Activated CD8-positive, alpha-beta T cell treated with anti-CD3 and anti-CD28 coated beads for 36 hours (primary cell): ENCODE results near the gene UNC13B. TPM values are rescaled to one million over a fixed set of nuclear protein-coding genes. Genes with fewer than 3 reads are reported as not detected.
"Not testable (repeated sequence)": the region's sequence is repeated elsewhere in the genome, so short reads cannot be mapped to it uniquely, and the experiment has no call there.

Experiments
- ATAC-seq: fragments of 200-7000 bp; cut with Tn5 transposase; one replicate; pipeline ENCODE4 v1.10.0; 2021; ENCODE audit warnings: mild to moderate bottlenecking, moderate library complexity
- CTCF ChIA-PET: fragments of 350-600 bp; sonication (Branson Sonifier 250); formaldehyde crosslinking; loops from one replicate; lab custom pipeline; 2021; ENCODE audit warnings: antibody characterized with exemption; lab: Charles Lee
- POLR2A ChIA-PET: fragments of 350-600 bp; sonication (Branson Sonifier 250); formaldehyde crosslinking; loops from one replicate; lab custom pipeline; 2021; ENCODE audit warnings: antibody characterized with exemption; lab: Charles Lee
- DNase-seq: peaks from one replicate; pipeline ENCODE4 v3.0.0-alpha.2; 2020
- H3K27ac Mint-ChIP-seq: one replicate; pipeline ENCODE4 v1.8.0; 2021; ENCODE audit warnings: mild to moderate bottlenecking, mixed read lengths
- H3K27me3 Mint-ChIP-seq: one replicate; pipeline ENCODE4 v1.8.0; 2021; ENCODE audit warnings: mixed read lengths
- H3K36me3 Mint-ChIP-seq: one replicate; pipeline ENCODE4 v1.8.0; 2021; ENCODE audit warnings: low read depth, mixed read lengths
- H3K4me1 Mint-ChIP-seq: one replicate; pipeline ENCODE4 v1.8.0; 2021; ENCODE audit warnings: low read depth, mixed read lengths
- H3K4me3 Mint-ChIP-seq: one replicate; pipeline ENCODE4 v1.8.0; 2021; ENCODE audit warnings: mild to moderate bottlenecking, moderate library complexity, mixed read lengths
- H3K9me3 Mint-ChIP-seq: one replicate; pipeline ENCODE4 v1.8.0; 2021; ENCODE audit warnings: mixed read lengths
- CTCF ChIP-seq: fragments of 200-600 bp; IDR thresholded peaks from one replicate; pipeline ENCODE4 v1.8.0; 2022; ENCODE audit warnings: antibody characterized with exemption, mild to moderate bottlenecking
- intact Hi-C: fragments of 100-400 bp; cut with micrococcal nuclease; formaldehyde crosslinking; loops from one replicate; pipeline ENCODE4 v1.10.0; 2022
- total RNA-seq, 2 experiments: library from RNA; stranded (reverse); gene quantifications; one replicate each; pipeline ENCODE4 v1.2.3, GENCODE V29; 2021

UNC13B gene
- total RNA-seq, 2 experiments from 2014 or later: 1.3 to 1.9 TPM

- Mint-ChIP-seq H3K4me3 (no peak overlapping the region), H3K27me3 (no peaks in the 10 kb centered on the region), H3K36me3 (no peaks in the 10 kb centered on the region), H3K27ac (no peak overlapping the region), H3K4me1 (no peaks in the 10 kb centered on the region), H3K9me3 (no peaks in the 10 kb centered on the region)
- CTCF ChIA-PET: interaction anchor here (0.8 to 1.2 kb wide), 3 partner anchors 8 to 417 kb away, joined by 3 read pairs; no protein-coding TSS in a partner anchor
- TF ChIP-seq CTCF: no peak
- POLR2A ChIA-PET: no interaction called here
- intact Hi-C loops: no loop called here
- DNase-seq (no peak), ATAC-seq (no peak)
These were observed 25.8 kb upstream of the UNC13B start for GRCh38 chr9:35135988-35136387.

DNA sequence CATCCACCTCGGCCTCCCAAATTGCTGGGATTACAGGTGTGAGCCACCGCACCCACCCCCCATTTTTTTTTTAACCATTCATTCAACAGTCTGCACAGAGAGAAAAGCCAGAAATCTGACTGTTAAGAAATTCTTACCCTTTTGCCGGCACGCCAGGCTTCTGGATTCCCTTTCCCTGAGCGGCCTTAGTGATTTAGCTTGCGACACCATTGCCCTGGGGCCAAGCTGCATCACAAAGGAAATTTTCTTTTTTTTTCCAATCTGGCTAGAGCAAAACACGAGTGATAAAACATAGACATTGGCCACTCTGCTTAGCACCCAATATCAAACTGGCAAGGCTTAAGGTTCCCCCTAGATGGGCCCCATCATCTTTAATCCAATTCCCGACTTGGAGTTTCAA, 24.9 kb upstream of the UNC13B start:
- no peaks in the 10 kb centered on the region for H3K27me3 Mint-ChIP-seq
- TF ChIP-seq CTCF: no peak
- H3K4me3 Mint-ChIP-seq: no peak overlapping the region
- no peak overlapping the region for H3K27ac Mint-ChIP-seq
- H3K9me3 Mint-ChIP-seq: peaks cover 1% of the 10 kb centered on the region
- no peak for ATAC-seq
- ChIA-PET POLR2A (no interaction called here), CTCF (no interaction called here)
- no peaks in the 10 kb centered on the region for H3K36me3 Mint-ChIP-seq
- no peaks in the 10 kb centered on the region for H3K4me1 Mint-ChIP-seq
- intact Hi-C loops: no loop called here
- DNase-seq: no peak

DNA sequence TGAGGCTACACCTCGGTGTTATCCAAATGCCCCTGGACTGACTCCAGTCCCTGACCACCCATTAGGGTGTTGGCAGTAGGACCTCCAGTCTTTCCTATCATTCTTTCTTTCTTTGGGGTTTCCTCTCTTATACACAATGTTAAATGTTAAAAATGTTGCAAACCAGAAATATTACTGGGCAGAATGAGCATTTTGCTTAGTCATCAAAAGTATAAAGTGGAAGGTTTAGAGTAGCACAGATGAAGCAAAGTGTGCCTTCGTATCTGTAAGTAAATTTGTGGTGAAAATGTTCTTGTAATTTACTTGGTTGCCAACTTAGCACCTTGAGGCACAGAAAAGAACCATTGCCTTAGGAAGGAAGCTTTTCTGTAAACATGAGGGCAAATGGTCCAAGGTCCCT, 21.7 kb upstream of the UNC13B start:
- Mint-ChIP-seq H3K27me3 (no peaks in the 10 kb centered on the region), H3K9me3 (peaks cover 11% of the 10 kb centered on the region), H3K27ac (no peak overlapping the region), H3K4me3 (no peak overlapping the region), H3K36me3 (peaks cover 2% of the 10 kb centered on the region), H3K4me1 (no peaks in the 10 kb centered on the region)
- POLR2A ChIA-PET: no interaction called here
- ATAC-seq: no peak
- no peak for TF ChIP-seq CTCF
- intact Hi-C loops: no loop called here
- CTCF ChIA-PET: no interaction called here
- no peak for DNase-seq

- peaks cover 15% of the 10 kb centered on the region for H3K9me3 Mint-ChIP-seq
These were observed 19.8 kb upstream of the UNC13B start for GRCh38 chr9:35142037-35142436.

DNA sequence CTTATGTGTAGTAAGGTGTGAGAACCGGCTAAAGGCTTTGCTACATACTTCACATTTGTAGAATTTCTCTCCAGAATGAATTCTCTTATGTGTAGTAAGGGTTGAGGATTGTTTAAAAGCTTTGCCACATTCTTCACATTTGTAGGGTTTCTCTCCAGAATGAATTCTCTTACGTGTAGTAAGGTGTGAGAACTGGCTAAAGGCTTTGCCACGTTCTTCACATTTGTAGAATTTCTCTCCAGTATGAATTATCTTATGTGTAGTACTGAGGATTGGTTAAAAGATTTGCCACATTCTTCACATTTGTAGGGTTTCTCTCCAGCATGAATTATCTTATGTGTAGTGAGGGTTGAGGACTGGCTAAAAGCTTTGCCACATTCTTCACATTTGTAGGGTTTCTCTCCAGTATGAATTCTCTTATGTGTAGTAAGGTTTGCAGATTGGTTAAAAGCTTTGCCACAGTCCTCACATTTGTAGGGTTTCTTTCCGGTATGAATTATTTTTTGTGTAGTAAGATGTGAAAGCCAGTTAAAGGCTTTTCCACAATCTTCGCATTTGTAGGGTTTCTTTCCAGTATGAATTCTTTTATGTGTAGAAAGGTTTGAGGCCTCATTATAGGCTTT, 13.8 kb upstream of the UNC13B start:
- H3K4me3 Mint-ChIP-seq, H3K4me1 Mint-ChIP-seq, CTCF ChIA-PET, H3K27ac Mint-ChIP-seq, DNase-seq, H3K36me3 Mint-ChIP-seq, H3K27me3 Mint-ChIP-seq, POLR2A ChIA-PET, intact Hi-C loops, ATAC-seq: not testable (repeated sequence)
- peaks cover 31% of the 10 kb centered on the region for H3K9me3 Mint-ChIP-seq

More at GRCh38 chr9:35142037-35142436, 19.8 kb upstream of the UNC13B start:
- no peaks in the 10 kb centered on the region for H3K4me1 Mint-ChIP-seq
- H3K27ac Mint-ChIP-seq: no peak overlapping the region
- ATAC-seq: no peak
- ChIA-PET POLR2A (no interaction called here), CTCF (no interaction called here)
- peaks cover 3% of the 10 kb centered on the region for H3K36me3 Mint-ChIP-seq
- intact Hi-C loops: no loop called here
- H3K4me3 Mint-ChIP-seq: no peak overlapping the region
- TF ChIP-seq CTCF: no peak
- no peaks in the 10 kb centered on the region for H3K27me3 Mint-ChIP-seq
- DNase-seq: no peak
